GM08714 (cell line): ENCODE results near the gene TOPBP1.
A peak's percentile ranks its signal among the peaks of the same experiment; 100 is the strongest.
"Not testable (repeated sequence)": the region's sequence is repeated elsewhere in the genome, so short reads cannot be mapped to it uniquely, and the experiment has no call there.

Source experiments
- H3K4me3 ChIP-seq: fragments of 200-500 bp; sonication (Bioruptor generic); 2 replicates; pipeline ENCODE4 v1.5.1; 2014; ENCODE audit warnings: mild to moderate bottlenecking, low read length, inconsistent platforms
- ZNF274 ChIP-seq: IDR thresholded peaks from 2 replicates; pipeline ENCODE4 v1.6.1; 2012; ENCODE audit warnings: mild to moderate bottlenecking, low read depth, low read length

TOPBP1 gene

GRCh38 chr3:133692759-133693158, 31.0 kb upstream of the TOPBP1 start:
- TF ChIP-seq ZNF274, result no peak
- H3K4me3 ChIP-seq, result no peak overlapping the region

GRCh38 chr3:133691273-133692107, 29.7 kb upstream of the TOPBP1 start:
- no peak overlapping the region for H3K4me3 ChIP-seq
- no peak for TF ChIP-seq ZNF274

DNA sequence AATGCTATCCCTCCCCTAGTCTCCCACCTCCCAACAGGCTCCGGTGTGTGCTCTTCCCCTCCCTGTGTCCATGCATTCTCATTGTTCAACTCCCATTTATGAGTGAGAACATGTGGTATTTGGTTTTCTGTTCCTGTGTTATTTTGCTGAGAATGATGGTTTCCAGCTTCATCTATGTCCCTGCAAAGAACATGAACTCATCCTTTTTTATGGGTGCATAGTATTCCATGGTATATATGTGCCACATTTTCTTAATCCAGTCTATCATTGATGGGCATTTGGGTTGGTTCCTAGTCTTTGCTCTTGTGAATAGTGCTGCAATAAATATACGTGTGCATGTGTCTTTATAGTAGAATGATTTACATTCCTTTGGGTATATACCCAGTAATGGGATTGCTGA, 16.3 kb upstream of the TOPBP1 start:
- H3K4me3 ChIP-seq, result not testable (repeated sequence)

DNA sequence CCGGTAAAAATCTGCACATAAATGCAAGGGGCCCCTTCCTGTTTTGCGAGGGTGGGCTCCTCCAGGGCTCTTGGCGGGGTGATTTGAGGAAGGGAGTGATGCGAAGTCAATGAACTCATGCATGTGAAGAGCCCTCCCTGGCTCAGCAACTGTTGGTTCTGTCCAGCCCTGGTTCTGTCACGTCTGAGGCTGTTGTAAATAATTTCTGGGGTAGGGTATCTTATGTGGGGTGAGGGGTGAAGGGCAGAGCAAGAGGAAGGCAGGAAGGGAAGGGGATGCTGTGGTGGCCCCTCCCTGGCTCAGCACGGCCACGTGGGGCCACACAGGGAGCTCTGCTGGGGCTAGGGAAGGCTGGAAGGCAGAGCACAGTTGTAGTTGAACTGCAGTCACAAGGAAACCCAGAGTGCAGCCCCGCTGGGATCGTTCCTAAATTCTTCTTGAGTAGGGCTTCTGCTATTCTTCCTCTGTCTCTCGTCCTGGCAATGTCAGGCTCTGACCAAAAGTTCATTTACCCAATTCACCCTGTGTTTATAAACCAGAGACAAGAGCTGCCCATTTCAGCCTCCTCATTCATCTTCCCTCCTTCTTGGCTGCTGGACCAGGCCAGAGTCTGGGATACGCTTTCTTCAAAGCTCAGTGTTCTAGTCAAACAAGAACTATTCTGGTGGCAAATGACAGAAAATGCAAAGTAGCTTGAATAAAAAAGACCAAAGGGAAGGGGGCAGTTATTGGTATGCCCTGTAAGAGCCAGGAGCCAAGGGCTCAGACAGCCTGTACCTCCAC, 14.8 kb upstream of the TOPBP1 start:
- no peak overlapping the region for H3K4me3 ChIP-seq
- TF ChIP-seq ZNF274, result no peak

GRCh38 chr3:133675631-133676335, 14.0 kb upstream of the TOPBP1 start:
- no peak overlapping the region for H3K4me3 ChIP-seq
- no peak for TF ChIP-seq ZNF274

GRCh38 chr3:133674290-133674919, 12.7 kb upstream of the TOPBP1 start:
- H3K4me3 ChIP-seq, result peak overlapping the region; percentile 2; the same call in 1 of the 2 replicates
- TF ChIP-seq ZNF274, result no peak

GRCh38 chr3:133673746-133674145, 12.0 kb upstream of the TOPBP1 start:
- no peak overlapping the region for H3K4me3 ChIP-seq
- no peak for TF ChIP-seq ZNF274

DNA sequence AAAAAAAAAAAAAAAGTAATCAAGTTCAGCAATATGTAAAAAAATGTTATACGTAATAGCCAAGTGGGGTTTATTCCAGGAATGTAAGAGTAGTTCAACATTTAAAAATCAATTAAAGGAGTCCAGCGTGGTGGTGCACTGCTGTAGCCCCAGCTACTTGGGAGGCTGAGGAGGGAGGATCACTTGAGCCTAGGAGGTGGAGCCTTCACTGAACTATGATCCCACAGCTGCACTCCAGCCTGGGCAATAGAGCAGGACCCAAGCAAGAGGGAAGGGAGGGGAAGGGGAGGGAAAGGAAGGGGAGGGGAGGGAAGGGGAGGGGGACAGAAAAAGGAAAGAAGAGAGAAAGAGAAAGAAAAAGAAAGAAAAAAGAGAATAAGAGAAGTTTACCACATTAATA, 10.7 kb upstream of the TOPBP1 start:
- no peak for TF ChIP-seq ZNF274
- H3K4me3 ChIP-seq, result no peak overlapping the region

GRCh38 chr3:133670525-133670995, 8.8 kb upstream of the TOPBP1 start:
- no peak for TF ChIP-seq ZNF274
- H3K4me3 ChIP-seq, result no peak overlapping the region

GRCh38 chr3:133669949-133670524, 8.3 kb upstream of the TOPBP1 start:
- no peak overlapping the region for H3K4me3 ChIP-seq
- TF ChIP-seq ZNF274, result no peak

DNA sequence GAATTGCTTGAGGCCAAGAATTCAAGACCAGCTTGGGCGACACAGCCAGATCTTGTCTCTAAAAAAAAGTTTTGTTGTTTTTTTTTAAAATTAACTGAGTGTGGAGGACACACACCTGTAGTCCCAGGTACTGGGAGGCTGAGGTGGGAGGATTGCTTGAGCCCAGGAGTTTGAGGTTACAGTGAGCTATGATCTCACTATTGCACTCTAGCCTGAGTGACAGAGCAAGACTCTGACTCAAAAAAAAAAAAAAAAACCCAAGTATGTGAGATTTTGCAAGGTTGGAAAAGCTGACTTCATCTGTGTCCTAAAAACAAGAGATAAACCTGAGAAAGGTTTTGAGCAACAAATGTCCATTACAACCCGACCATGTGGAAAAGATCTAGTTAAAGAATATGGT, 5.4 kb upstream of the TOPBP1 start:
- no peak overlapping the region for H3K4me3 ChIP-seq
- TF ChIP-seq ZNF274, result no peak

DNA sequence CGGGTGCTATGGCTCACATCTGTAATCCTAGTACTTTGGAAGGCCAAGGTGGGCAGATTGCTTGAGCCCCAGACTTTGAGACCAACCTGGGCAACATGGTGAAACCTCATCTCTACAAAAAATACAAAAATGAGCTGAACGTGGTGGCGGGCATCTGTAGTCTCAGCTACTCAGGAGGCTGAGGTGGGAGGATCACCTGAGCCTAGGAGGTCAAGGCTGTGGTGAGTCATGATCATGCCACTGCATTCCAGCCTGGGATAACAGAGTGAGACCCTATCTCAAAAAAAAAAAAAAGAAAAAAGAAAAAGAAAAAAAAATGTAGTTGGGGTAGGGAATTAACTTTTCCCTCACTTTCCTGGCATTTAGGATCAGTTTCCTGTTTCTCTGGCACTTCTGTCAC, 3.4 kb upstream of the TOPBP1 start:
- H3K4me3 ChIP-seq, result not testable (repeated sequence)

- H3K4me3 ChIP-seq, result no peak overlapping the region; the same call in 1 of the 2 replicates
- TF ChIP-seq ZNF274, result no peak
Measured at GRCh38 chr3:133663569-133664313, 2.0 kb upstream of the TOPBP1 start.

GRCh38 chr3:133662278-133662651, 524 bp upstream of the TOPBP1 start:
- H3K4me3 ChIP-seq, result peak overlapping the region; percentile 94
- TF ChIP-seq ZNF274, result no peak
